ENCODE measurements around the gene PHF23.

Gene PHF23

DNA sequence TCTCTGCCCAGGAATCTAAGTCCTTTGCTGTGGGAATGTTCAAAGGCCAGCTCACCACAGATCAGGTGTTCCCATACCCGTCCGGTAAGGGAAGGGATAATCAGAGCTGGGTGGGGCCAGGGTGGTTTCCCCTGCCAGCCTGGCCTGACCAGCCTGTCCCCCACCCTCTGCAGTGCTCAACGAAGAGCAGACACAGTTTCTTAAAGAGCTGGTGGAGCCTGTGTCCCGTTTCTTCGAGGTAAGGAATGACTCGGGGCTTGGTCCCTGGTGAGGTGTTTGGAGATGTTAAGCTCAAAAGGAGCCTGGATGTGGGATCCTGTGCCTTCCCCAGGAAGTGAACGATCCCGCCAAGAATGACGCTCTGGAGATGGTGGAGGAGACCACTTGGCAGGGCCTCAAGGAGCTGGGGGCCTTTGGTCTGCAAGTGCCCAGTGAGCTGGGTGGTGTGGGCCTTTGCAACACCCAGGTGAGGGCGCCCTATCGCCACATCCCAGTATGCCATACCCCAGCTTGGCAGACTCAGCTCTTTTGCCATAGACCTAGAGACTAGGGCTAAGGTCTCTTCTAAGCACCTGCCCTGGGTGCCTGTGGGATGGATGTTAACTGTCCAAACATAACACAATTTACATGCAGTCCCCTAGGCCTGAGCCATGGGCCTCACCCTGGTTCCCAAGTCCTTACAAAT lies 18.5 kb downstream of the PHF23 start:
- Histone ChIP-seq H3K27ac (ENCODE audit: low read depth, low read length) (peak overlapping the region; percentile 98), H3K9me3 (ENCODE audit: control insufficient read depth in 1 of 2, low read length in 2 of 2) (no peaks in the 10 kb centered on the region), H3K4me3 (ENCODE audit: low read depth in 1 of 2, low read length in 2 of 2) (peak overlapping the region; percentile 90 to 92), H3K36me3 (ENCODE audit: control insufficient read depth in 1 of 2, insufficient read depth in 2 of 2, low read length in 2 of 2) (peaks cover 39 to 48% of the 10 kb centered on the region in 2 donors), H3K9ac (ENCODE audit: low read depth in 1 of 2, low read length in 2 of 2) (peak overlapping the region; percentile 85 to 95), H3K4me1 (ENCODE audit: control insufficient read depth in 1 of 2, insufficient read depth in 2 of 2, low read length in 2 of 2) (peaks cover 44 to 48% of the 10 kb centered on the region in 2 donors), H3K27me3 (ENCODE audit: control insufficient read depth in 1 of 2, insufficient read depth in 2 of 2, low read length in 2 of 2) (no peaks in the 10 kb centered on the region)

DNA sequence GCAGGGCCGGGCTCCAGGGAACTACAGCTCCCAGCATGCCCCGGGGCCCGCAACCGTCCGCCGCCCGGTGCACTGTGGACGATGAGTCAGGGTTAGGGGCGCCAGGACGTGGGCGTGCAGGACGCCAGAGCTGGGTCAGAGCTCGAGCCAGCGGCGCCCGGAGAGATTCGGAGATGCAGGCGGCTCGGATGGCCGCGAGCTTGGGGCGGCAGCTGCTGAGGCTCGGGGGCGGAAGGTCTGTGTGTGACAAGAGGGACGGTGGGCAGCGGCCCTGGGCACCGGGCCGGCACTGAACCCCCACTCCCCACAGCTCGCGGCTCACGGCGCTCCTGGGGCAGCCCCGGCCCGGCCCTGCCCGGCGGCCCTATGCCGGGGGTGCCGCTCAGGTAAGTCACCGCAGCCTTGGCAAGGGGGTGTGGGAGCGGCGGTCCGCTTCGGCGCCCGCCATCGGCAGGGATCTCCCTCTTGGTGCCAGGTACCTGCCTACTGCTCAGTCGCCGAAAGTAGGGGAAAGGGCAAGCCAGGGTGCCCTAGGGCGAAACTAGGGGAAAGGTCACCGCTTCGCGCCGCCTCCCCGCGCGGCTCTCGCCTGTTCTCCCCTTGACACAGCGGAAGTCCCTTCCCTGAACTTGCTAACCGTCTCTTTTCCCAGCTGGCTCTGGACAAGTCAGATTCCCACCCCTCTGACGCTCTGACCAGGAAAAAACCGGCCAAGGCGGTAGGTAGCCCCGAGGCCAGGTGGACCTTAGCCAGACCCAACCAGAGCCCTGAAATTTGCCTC lies 19.3 kb downstream of the PHF23 start, which contains the start of the genes ACADVL and DLG4:
TSS of gene ACADVL (plus strand) at position 127 of the 781 bp plus-strand sequence. CDS start at position 174, 47 bp downstream.
TSS of gene DLG4 (minus strand) at position 25 of the 781 bp plus-strand sequence.
- Histone ChIP-seq H3K9ac (ENCODE audit: low read depth in 1 of 2, low read length in 2 of 2) (peak within 1 kb of the TSS; percentile 85 to 95), H3K4me3 (ENCODE audit: low read depth in 1 of 2, low read length in 2 of 2) (peak within 1 kb of the TSS; percentile 90 to 92), H3K4me1 (ENCODE audit: control insufficient read depth in 1 of 2, insufficient read depth in 2 of 2, low read length in 2 of 2) (peaks cover 48 to 49% of the 10 kb centered on the region in 2 donors), H3K9me3 (ENCODE audit: control insufficient read depth in 1 of 2, low read length in 2 of 2) (no peaks in the 10 kb centered on the region), H3K27ac (ENCODE audit: low read depth, low read length) (peak within 1 kb of the TSS; percentile 98), H3K27me3 (ENCODE audit: control insufficient read depth in 1 of 2, insufficient read depth in 2 of 2, low read length in 2 of 2) (no peaks in the 10 kb centered on the region), H3K36me3 (ENCODE audit: control insufficient read depth in 1 of 2, insufficient read depth in 2 of 2, low read length in 2 of 2) (peaks cover 34 to 41% of the 10 kb centered on the region in 2 donors)

DNA sequence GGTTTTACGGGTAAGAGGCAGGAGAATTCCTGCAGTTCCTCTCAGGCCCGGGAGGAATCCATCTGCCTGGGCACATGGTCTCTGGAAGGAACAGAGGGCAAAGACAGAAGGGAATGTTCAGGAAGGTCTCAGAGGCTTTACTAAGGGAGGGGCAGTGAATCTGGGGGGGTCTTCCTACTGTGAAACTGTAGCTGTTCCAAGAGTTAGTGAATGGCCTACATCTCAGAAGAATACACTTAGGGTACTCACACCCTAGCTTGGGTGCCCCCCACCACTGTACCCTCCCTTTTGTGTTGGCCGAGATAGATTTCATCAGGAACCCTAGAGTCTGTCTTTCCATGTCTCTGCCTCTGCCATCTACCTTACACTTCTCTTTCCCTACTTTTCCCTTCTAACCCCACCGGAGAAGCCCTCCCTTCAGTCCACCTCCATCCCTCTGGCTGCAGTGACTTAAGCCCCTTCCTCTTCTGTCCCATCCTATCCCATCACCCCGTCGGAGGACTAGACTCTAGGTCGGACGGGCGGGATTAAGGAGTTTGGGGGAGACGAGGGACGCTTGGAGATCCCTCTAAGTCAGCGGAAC lies 19.9 kb downstream of the PHF23 start:
- Histone ChIP-seq H3K4me3 (ENCODE audit: low read depth in 1 of 2, low read length in 2 of 2) (peak overlapping the region; percentile 90 to 92), H3K27ac (ENCODE audit: low read depth, low read length) (peak overlapping the region; percentile 98), H3K27me3 (ENCODE audit: control insufficient read depth in 1 of 2, insufficient read depth in 2 of 2, low read length in 2 of 2) (no peaks in the 10 kb centered on the region), H3K9ac (ENCODE audit: low read depth in 1 of 2, low read length in 2 of 2) (peak overlapping the region; percentile 85 to 95), H3K36me3 (ENCODE audit: control insufficient read depth in 1 of 2, insufficient read depth in 2 of 2, low read length in 2 of 2) (peaks cover 31 to 34% of the 10 kb centered on the region in 2 donors), H3K4me1 (ENCODE audit: control insufficient read depth in 1 of 2, insufficient read depth in 2 of 2, low read length in 2 of 2) (peaks cover 48 to 54% of the 10 kb centered on the region in 2 donors), H3K9me3 (ENCODE audit: control insufficient read depth in 1 of 2, low read length in 2 of 2) (no peaks in the 10 kb centered on the region)

DNA sequence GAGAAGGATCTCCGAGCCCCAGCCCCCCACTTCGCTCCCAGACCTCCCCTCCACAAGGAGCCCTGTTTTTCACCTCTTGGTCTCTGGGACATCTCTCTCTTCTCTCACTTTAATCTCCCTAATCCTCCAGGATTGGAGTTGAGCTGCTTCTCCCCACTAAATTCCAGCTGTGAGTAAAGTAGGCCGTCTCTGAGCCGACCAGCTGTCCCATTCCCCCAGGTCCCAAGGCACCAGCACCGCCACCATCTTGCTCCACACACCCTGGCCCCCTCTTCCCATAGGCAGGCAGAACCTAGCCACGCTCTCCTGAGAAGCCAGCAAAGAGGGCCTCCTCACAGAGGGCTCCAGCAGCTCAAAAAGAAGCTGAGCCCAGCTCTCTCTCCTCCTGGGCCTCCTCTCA lies 20.5 kb downstream of the PHF23 start:
- Histone ChIP-seq H3K4me3 (ENCODE audit: low read depth in 1 of 2, low read length in 2 of 2) (peak overlapping the region in 1 of 2 donors; percentile 90), H3K9me3 (ENCODE audit: control insufficient read depth in 1 of 2, low read length in 2 of 2) (no peaks in the 10 kb centered on the region), H3K27me3 (ENCODE audit: control insufficient read depth in 1 of 2, insufficient read depth in 2 of 2, low read length in 2 of 2) (no peaks in the 10 kb centered on the region), H3K36me3 (ENCODE audit: control insufficient read depth in 1 of 2, insufficient read depth in 2 of 2, low read length in 2 of 2) (peaks cover 26 to 28% of the 10 kb centered on the region in 2 donors), H3K9ac (ENCODE audit: low read depth in 1 of 2, low read length in 2 of 2) (peak overlapping the region in 1 of 2 donors; percentile 95), H3K27ac (ENCODE audit: low read depth, low read length) (no peak overlapping the region), H3K4me1 (ENCODE audit: control insufficient read depth in 1 of 2, insufficient read depth in 2 of 2, low read length in 2 of 2) (peaks cover 52 to 58% of the 10 kb centered on the region in 2 donors)

DNA sequence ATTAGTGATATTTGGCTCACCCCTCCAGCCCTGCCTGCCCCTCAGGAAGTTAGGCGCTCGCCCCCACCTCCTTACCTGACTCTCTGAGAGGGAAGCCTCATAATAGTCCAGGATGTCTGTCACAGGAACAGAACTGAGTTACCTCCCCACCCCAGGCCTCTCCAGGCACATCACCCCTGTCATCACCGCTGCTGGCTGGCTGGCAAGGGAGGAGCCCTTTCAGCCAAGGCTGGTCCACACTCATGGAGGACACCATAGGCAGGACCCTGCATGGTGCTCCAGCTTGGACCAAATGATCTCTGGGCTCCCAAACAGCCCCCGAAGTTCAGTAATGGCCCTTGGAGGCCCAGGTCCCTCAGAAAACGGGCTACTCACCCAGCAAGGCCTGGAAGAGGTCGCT lies 21.1 kb downstream of the PHF23 start:
- Histone ChIP-seq H3K27ac (ENCODE audit: low read depth, low read length) (no peak overlapping the region), H3K4me3 (ENCODE audit: low read depth in 1 of 2, low read length in 2 of 2) (peak overlapping the region in 1 of 2 donors; percentile 59), H3K4me1 (ENCODE audit: control insufficient read depth in 1 of 2, insufficient read depth in 2 of 2, low read length in 2 of 2) (peaks cover 53 to 60% of the 10 kb centered on the region in 2 donors), H3K9me3 (ENCODE audit: control insufficient read depth in 1 of 2, low read length in 2 of 2) (no peaks in the 10 kb centered on the region), H3K9ac (ENCODE audit: low read depth in 1 of 2, low read length in 2 of 2) (peak overlapping the region in 1 of 2 donors; percentile 55), H3K27me3 (ENCODE audit: control insufficient read depth in 1 of 2, insufficient read depth in 2 of 2, low read length in 2 of 2) (no peaks in the 10 kb centered on the region), H3K36me3 (ENCODE audit: control insufficient read depth in 1 of 2, insufficient read depth in 2 of 2, low read length in 2 of 2) (peaks cover 20 to 22% of the 10 kb centered on the region in 2 donors)

DNA sequence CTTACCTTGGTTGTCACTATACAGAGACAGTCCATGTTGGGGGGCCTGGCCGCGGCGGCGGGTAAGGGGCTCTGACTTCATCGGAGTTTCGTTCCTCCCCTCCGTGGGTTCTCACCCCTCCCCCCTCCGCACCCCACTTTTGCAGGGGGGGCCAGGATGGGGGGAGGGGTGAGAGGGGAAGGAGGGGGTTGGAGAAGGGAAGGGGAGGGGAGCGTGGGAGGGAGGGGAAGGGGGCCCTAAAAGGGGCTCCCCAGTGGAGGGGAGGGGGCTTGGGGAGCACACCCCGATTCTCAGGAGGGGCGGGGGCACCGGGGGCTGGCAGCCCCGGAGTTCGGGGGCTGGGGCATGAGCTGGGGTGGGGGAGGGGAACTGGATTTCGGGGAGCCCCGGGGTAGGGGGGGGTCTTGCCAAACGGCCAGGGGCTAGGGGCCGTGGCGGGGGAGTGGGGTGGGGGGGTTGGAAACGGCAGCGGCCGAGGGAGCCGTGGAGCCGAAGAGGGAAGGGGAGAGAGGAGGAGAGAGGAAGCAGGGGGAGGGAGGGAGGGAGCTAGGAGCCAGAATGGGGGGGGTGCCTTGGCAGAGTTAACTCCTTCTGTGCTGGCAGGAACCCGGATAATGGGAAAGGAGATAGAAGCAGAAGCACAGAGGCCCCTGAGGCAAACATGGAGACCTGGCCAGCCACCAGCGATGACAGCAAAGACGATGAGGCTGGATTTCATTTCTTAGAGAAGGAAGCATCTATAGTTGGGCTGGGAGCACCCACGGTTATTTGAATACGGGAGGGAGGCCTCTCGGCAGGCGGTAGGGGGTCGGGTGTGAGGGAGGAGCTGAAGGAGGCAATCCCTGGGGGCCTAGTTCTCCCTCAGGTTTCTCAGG lies 21.9 kb downstream of the PHF23 start:
- peak overlapping the region; percentile 43 to 59 for H3K4me3 ChIP-seq (ENCODE audit: low read depth in 1 of 2, low read length in 2 of 2)
- H3K36me3 ChIP-seq (ENCODE audit: control insufficient read depth in 1 of 2, insufficient read depth in 2 of 2, low read length in 2 of 2) = peaks cover 12 to 14% of the 10 kb centered on the region in 2 donors
- H3K9me3 ChIP-seq (ENCODE audit: control insufficient read depth in 1 of 2, low read length in 2 of 2) = no peaks in the 10 kb centered on the region
- peak overlapping the region; percentile 32 to 55 for H3K9ac ChIP-seq (ENCODE audit: low read depth in 1 of 2, low read length in 2 of 2)
- no peaks in the 10 kb centered on the region for H3K27me3 ChIP-seq (ENCODE audit: control insufficient read depth in 1 of 2, insufficient read depth in 2 of 2, low read length in 2 of 2)
- H3K4me1 ChIP-seq (ENCODE audit: control insufficient read depth in 1 of 2, insufficient read depth in 2 of 2, low read length in 2 of 2) = peaks cover 45 to 60% of the 10 kb centered on the region in 2 donors
- H3K27ac ChIP-seq (ENCODE audit: low read depth, low read length) = no peak overlapping the region

DNA sequence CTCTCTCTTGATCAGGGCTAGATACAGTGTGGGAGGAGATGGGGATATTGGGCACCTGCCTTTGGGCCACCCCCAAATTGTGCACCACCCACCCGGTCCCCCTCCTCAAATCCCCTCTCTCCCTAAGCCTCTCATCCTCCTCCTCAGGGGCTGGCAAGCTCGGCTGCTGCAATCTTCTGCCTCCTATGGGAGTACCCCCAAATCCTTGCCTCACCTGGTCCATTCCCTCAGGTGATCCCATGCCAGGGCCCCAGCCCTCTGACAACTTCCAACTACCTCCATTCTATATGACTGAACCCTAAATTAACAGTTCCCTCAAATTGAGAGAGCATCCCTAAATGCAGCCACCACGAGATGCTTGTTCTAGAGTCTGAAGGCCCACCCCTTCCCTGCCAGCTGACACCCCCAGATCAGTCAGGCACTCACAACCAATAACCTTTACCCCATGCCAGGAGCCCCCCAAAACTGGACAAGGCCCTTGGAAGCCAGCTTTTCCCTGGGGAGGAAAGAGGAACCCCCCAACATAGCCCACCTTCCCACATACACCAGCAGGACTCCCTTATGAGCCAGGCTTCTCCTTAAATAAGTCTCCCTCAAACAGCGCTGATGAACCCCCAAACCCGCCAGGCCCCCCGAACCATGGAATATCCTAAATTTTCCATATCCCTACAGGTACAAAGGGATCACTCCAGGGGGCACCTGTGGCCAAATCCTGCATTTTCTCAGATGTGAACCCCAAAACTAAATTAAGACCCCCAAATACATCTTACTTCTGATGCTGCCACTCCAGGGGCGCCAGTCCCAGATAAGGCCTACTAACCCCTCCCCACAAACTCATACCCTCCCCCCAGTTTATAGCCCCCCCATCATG lies 22.8 kb downstream of the PHF23 start:
- H3K9me3 ChIP-seq (ENCODE audit: control insufficient read depth in 1 of 2, low read length in 2 of 2) = no peaks in the 10 kb centered on the region
- peaks cover 0 to 4% of the 10 kb centered on the region in 2 donors for H3K27me3 ChIP-seq (ENCODE audit: control insufficient read depth in 1 of 2, insufficient read depth in 2 of 2, low read length in 2 of 2)
- no peak overlapping the region for H3K27ac ChIP-seq (ENCODE audit: low read depth, low read length)
- H3K36me3 ChIP-seq (ENCODE audit: control insufficient read depth in 1 of 2, insufficient read depth in 2 of 2, low read length in 2 of 2) = peaks cover 5% of the 10 kb centered on the region in 2 donors
- peak overlapping the region; percentile 20 for H3K9ac ChIP-seq (ENCODE audit: low read depth in 1 of 2, low read length in 2 of 2)
- H3K4me3 ChIP-seq (ENCODE audit: low read depth in 1 of 2, low read length in 2 of 2) = peak overlapping the region; percentile 28 to 43
- peaks cover 37 to 55% of the 10 kb centered on the region in 2 donors for H3K4me1 ChIP-seq (ENCODE audit: control insufficient read depth in 1 of 2, insufficient read depth in 2 of 2, low read length in 2 of 2)

DNA sequence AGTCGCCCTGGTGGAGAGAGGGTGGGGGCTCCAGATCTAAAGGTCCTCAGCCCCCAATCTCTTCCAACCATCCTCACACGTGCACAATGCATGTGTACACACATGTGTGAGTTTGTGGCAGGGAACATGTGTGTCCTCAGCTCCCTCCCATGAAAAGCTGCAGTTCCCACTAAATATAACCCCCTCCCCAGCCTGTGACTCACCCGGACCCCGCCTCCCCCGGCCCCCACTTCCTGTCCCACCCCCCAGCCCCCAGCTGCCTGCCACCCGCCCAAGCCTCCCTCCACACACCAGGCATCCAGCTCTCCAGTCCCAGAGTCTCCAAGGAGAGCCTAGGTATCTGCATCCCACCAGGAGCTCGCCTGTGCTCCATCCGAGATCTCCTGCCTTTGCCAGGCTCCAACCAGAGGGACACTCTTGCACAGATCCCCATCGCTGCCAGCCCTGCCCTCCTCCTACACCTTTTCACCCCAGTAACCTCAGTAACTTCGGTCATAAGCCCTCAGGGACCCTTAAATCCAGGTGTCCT lies 23.5 kb downstream of the PHF23 start:
- Histone ChIP-seq H3K9me3 (ENCODE audit: control insufficient read depth in 1 of 2, low read length in 2 of 2) (no peaks in the 10 kb centered on the region), H3K27me3 (ENCODE audit: control insufficient read depth in 1 of 2, insufficient read depth in 2 of 2, low read length in 2 of 2) (peaks cover 0 to 4% of the 10 kb centered on the region in 2 donors), H3K4me1 (ENCODE audit: control insufficient read depth in 1 of 2, insufficient read depth in 2 of 2, low read length in 2 of 2) (peaks cover 29 to 48% of the 10 kb centered on the region in 2 donors), H3K36me3 (ENCODE audit: control insufficient read depth in 1 of 2, insufficient read depth in 2 of 2, low read length in 2 of 2) (no peaks in the 10 kb centered on the region), H3K9ac (ENCODE audit: low read depth in 1 of 2, low read length in 2 of 2) (peak overlapping the region in 1 of 2 donors; percentile 21), H3K4me3 (ENCODE audit: low read depth in 1 of 2, low read length in 2 of 2) (no peak overlapping the region), H3K27ac (ENCODE audit: low read depth, low read length) (no peak overlapping the region)
